Tibial nerve (tissue), 4 donors: ENCODE results near the gene RAD1. TPM values are rescaled to one million over a fixed set of nuclear protein-coding genes. Genes with fewer than 3 reads are reported as not detected.

Experiments used
- DNase-seq, 2 donors: peaks; one replicate each; pipeline ENCODE4 v3.0.0-alpha.2; 2019; ENCODE audit warnings: low spot score in 2 of 2
- H3K27ac ChIP-seq, 4 donors: fragments of 200-600 bp; sonication (generic) in 3 of 4; one replicate each; pipeline ENCODE4 v1.5.1; 2017 to 2019; ENCODE audit warnings: mild to moderate bottlenecking in 1 of 4
- H3K27me3 ChIP-seq, 2 donors: fragments of 200-600 bp; sonication (generic) in 1 of 2; one replicate each; pipeline versions ENCODE4 v1.5.1 to v1.6.0; 2017 to 2019
- H3K36me3 ChIP-seq, 3 donors: fragments of 200-600 bp; sonication (generic); one replicate each; pipeline ENCODE4 v1.5.1; 2018 to 2019
- H3K4me1 ChIP-seq, 4 donors: fragments of 200-600 bp; sonication (generic) in 3 of 4; one replicate each; pipeline ENCODE4 v1.5.1; 2017 to 2019
- H3K4me3 ChIP-seq, 4 donors: fragments of 200-600 bp; sonication (generic) in 3 of 4; one replicate each; pipeline ENCODE4 v1.5.1; 2017 to 2019; ENCODE audit warnings: mild to moderate bottlenecking in 1 of 4, moderate library complexity in 1 of 4
- H3K9me3 ChIP-seq, 4 donors: fragments of 200-600 bp; sonication (generic) in 3 of 4; one replicate each; pipeline ENCODE4 v1.5.1; 2017 to 2019
- CTCF ChIP-seq, 5 experiments: fragments of 200-600 bp in 3 of 5; fragments of 450-650 bp in 2 of 5; sonication (generic) in 3 of 5; IDR thresholded peaks; one replicate each; pipeline ENCODE4 v1.5.1; 2016 to 2019; ENCODE audit warnings: antibody characterized with exemption in 5 of 5, mild to moderate bottlenecking in 3 of 5, moderate library complexity in 2 of 5
- EP300 ChIP-seq, 2 donors: sonication (generic); formaldehyde crosslinking; IDR thresholded peaks; one replicate each; pipeline ENCODE4 v1.6.1; 2017; ENCODE audit warnings: antibody characterized with exemption in 2 of 2, mild to moderate bottlenecking in 1 of 2
- POLR2A ChIP-seq, 2 donors: fragments of 450-650 bp; IDR thresholded peaks; one replicate each; pipeline ENCODE4 v1.6.1; 2017; ENCODE audit warnings: antibody characterized with exemption in 2 of 2, mild to moderate bottlenecking in 2 of 2, moderate library complexity in 2 of 2
- WGBS, 2 donors: methylation state at CpG; one replicate each; pipeline ENCODE4 v1.1.5; 2018; 5-methylcytosine and 5-hydroxymethylcytosine counted together
- total RNA-seq, 4 donors: library from RNA; depleted of rRNA; stranded (reverse); fragments of >200 nt; gene quantifications; one replicate each; pipeline ENCODE4 v1.1.0, GENCODE V29; 2016

Gene RAD1
- total RNA-seq, 4 donors from 2014 or later = 12.3 to 22.3 (median 16.7) TPM

- TF ChIP-seq EP300 (IDR thresholded peaks at IDR 0.05) (no peak), POLR2A (IDR thresholded peaks at IDR 0.05) (no peak), CTCF (IDR thresholded peaks at IDR 0.05) (no peak)
- H3K27me3 ChIP-seq = no peaks in the 10 kb centered on the region
- H3K9me3 ChIP-seq = no peaks in the 10 kb centered on the region
- no peak overlapping the region for H3K4me3 ChIP-seq
- DNase-seq = no peak
- no peak overlapping the region for H3K27ac ChIP-seq
- WGBS, 2 donors = 87 to 90% methylated on average over 1 of the region's 1 CpG
- H3K4me1 ChIP-seq = peaks cover 0 to under 1% (median 0%) of the 10 kb centered on the region in 4 donors
- peaks cover 0 to 35% (median 0%) of the 10 kb centered on the region in 3 donors for H3K36me3 ChIP-seq
These were observed 12.0 kb downstream of the RAD1 start for GRCh38 chr5:34903260-34903659.

- no peak overlapping the region for H3K4me3 ChIP-seq
- peaks cover 0 to 5% (median 0%) of the 10 kb centered on the region in 4 donors for H3K4me1 ChIP-seq
- 87 to 88% methylated on average over 6 of the region's 6 CpGs for WGBS, 2 donors
- H3K36me3 ChIP-seq = peaks cover 0 to 11% (median 0%) of the 10 kb centered on the region in 3 donors
- no peaks in the 10 kb centered on the region for H3K9me3 ChIP-seq
- no peaks in the 10 kb centered on the region for H3K27me3 ChIP-seq
- no peak for DNase-seq
- TF ChIP-seq CTCF (IDR thresholded peaks at IDR 0.05) = no peak
- no peak for TF ChIP-seq EP300 (IDR thresholded peaks at IDR 0.05)
- no peak for TF ChIP-seq POLR2A (IDR thresholded peaks at IDR 0.05)
- no peak overlapping the region for H3K27ac ChIP-seq
These were observed 14.7 kb downstream of the RAD1 start for GRCh38 chr5:34900652-34901051.

GRCh38 chr5:34899066-34899465, 16.2 kb downstream of the RAD1 start:
- H3K27ac ChIP-seq = no peak overlapping the region
- H3K36me3 ChIP-seq = peaks cover 0 to 4% (median 0%) of the 10 kb centered on the region in 3 donors
- peaks cover 0 to 5% (median 0%) of the 10 kb centered on the region in 4 donors for H3K4me1 ChIP-seq
- H3K9me3 ChIP-seq = no peaks in the 10 kb centered on the region
- TF ChIP-seq POLR2A (IDR thresholded peaks at IDR 0.05) (no peak), EP300 (IDR thresholded peaks at IDR 0.05) (no peak), CTCF (IDR thresholded peaks at IDR 0.05) (no peak)
- H3K27me3 ChIP-seq = no peaks in the 10 kb centered on the region
- no peak overlapping the region for H3K4me3 ChIP-seq
- WGBS, 2 donors = 93 to 95% methylated on average over 2 of the region's 2 CpGs
- DNase-seq = no peak

- DNase-seq = peak; percentile 42 to 74
- Histone ChIP-seq H3K4me1 (peaks cover 0 to 5% (median 0%) of the 10 kb centered on the region in 4 donors), H3K9me3 (no peaks in the 10 kb centered on the region), H3K27ac (no peak overlapping the region), H3K36me3 (no peaks in the 10 kb centered on the region), H3K4me3 (no peak overlapping the region), H3K27me3 (no peaks in the 10 kb centered on the region)
- TF ChIP-seq POLR2A (IDR thresholded peaks at IDR 0.05) (no peak), EP300 (IDR thresholded peaks at IDR 0.05) (peak in 1 of 2 donors; percentile 36), CTCF (IDR thresholded peaks at IDR 0.05) (peak; percentile 72 to 87 (median 80))
- 0 to 2% methylated on average over 3 of the region's 3 CpGs for whole genome bisulfite sequencing, 2 donors
These were observed 16.9 kb downstream of the RAD1 start for GRCh38 chr5:34898258-34898895.

GRCh38 chr5:34897646-34898045, 17.7 kb downstream of the RAD1 start:
- no peak overlapping the region for H3K4me3 ChIP-seq
- no peaks in the 10 kb centered on the region for H3K27me3 ChIP-seq
- DNase-seq = no peak
- H3K9me3 ChIP-seq = no peaks in the 10 kb centered on the region
- no peaks in the 10 kb centered on the region for H3K36me3 ChIP-seq
- H3K27ac ChIP-seq = no peak overlapping the region
- TF ChIP-seq POLR2A (IDR thresholded peaks at IDR 0.05) (no peak), CTCF (IDR thresholded peaks at IDR 0.05) (no peak), EP300 (IDR thresholded peaks at IDR 0.05) (no peak)
- H3K4me1 ChIP-seq = peaks cover 0 to 5% (median 0%) of the 10 kb centered on the region in 4 donors
